Sigmoid colon (tissue), 4 donors: ENCODE measurements around the gene C14orf119.

Experiments used
- CTCF ChIP-seq, 4 experiments: fragments of 450-650 bp in 3 of 4; fragments of 200-600 bp in 1 of 4; IDR thresholded peaks; one replicate each; pipeline ENCODE4 v1.5.1; 2016 to 2019; ENCODE audit warnings: antibody characterized with exemption in 4 of 4, mild to moderate bottlenecking in 3 of 4, moderate library complexity in 2 of 4
- EP300 ChIP-seq, 4 donors: sonication (generic); formaldehyde crosslinking; IDR thresholded peaks; one replicate each; pipeline ENCODE4 v1.6.1; 2017; ENCODE audit warnings: antibody characterized with exemption in 4 of 4
- POLR2A ChIP-seq, 2 donors: fragments of 450-650 bp; IDR thresholded peaks; one replicate each; pipeline ENCODE4 v1.6.1; 2016; ENCODE audit warnings: antibody characterized with exemption in 2 of 2, mild to moderate bottlenecking in 2 of 2, moderate library complexity in 2 of 2
- POLR2AphosphoS5 ChIP-seq, 4 donors: sonication (generic); formaldehyde crosslinking; IDR thresholded peaks; one replicate each; pipeline ENCODE4 v1.6.1; 2017; ENCODE audit warnings: antibody characterized with exemption in 4 of 4

GRCh38 chr14:23145794-23146350 lies 50.6 kb downstream of the C14orf119 start:
- no peak for TF ChIP-seq CTCF (IDR thresholded peaks at IDR 0.05)
- TF ChIP-seq POLR2AphosphoS5 (IDR thresholded peaks at IDR 0.05), result peak in 3 of 4 donors; percentile 13 to 50 (median 49)
- TF ChIP-seq POLR2A (IDR thresholded peaks at IDR 0.05), result no peak
- no peak for TF ChIP-seq EP300 (IDR thresholded peaks at IDR 0.05)
